Measurements from ENCODE around the gene XRCC3. TPM values are rescaled to one million over a fixed set of nuclear protein-coding genes. Genes with fewer than 3 reads are reported as not detected.
A peak's percentile ranks its signal among the peaks of the same experiment; 100 is the strongest.

XRCC3 gene
- total and polyA plus RNA-seq, 4 donors = 1.7 to 14.1 (median 2.8) TPM

DNA sequence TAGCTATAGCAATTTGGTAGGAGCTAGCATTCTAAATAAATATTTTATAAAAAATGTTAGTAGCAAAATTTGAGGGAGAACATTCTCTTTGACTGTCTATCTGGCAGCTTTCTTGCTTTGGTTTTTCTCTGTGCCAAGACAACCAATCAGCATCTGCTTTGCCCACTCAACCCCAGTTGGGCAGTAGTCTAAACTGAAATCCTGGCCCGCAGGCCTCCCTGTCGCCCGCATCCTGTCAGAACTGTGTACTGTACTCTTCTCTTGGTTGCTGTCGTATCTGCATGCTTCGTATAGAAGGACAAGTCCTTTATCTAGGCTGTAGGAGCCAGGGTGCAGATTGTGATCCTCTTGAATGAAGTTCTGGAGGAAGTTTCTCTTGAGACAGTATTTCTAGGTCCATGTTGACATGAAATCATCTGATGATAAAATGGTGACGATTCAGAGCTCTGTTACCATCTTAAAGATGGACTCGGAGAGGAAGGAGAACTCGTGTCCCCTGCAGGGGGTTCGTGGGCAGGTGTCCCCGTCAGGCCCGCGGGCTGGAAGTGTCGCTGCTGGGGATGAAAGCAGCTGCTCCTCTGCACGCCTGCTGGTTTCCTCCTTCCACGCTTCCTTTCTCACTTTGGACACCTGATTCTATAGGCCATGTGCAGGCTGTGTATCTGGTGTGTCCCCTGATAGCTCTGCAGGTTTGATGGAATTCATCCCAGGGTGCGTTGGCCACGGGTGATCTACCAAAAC lies 34.6 kb downstream of the XRCC3 start:
- no peak for DNase-seq (ENCODE audit: low spot score)
- no peak overlapping the region for H3K9ac ChIP-seq (ENCODE audit: low read depth in 1 of 2, low read length in 2 of 2)
- H3K9me3 ChIP-seq (ENCODE audit: control insufficient read depth in 4 of 4, low read length in 3 of 4) = no peaks in the 10 kb centered on the region
- no peak overlapping the region for H3K4me3 ChIP-seq (ENCODE audit: low read depth in 1 of 3, low read length in 3 of 3)
- H3K27me3 ChIP-seq (ENCODE audit: control insufficient read depth in 4 of 4, insufficient read depth in 4 of 4, low read length in 3 of 4) = no peaks in the 10 kb centered on the region
- 89% methylated on average over 17 of the region's 17 CpGs for WGBS
- TF ChIP-seq, protein P1, sequence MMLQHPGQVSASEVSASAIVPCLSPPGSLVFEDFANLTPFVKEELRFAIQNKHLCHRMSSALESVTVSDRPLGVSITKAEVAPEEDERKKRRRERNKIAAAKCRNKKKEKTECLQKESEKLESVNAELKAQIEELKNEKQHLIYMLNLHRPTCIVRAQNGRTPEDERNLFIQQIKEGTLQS (IDR thresholded peaks at IDR 0.05) = no peak
- no peak for TF ChIP-seq FOXA2 (IDR thresholded peaks at IDR 0.05)
- TF ChIP-seq HNF4G (IDR thresholded peaks at IDR 0.05) = no peak
- no peak for TF ChIP-seq RAD21 (IDR thresholded peaks at IDR 0.05)
- TF ChIP-seq, protein P2, sequence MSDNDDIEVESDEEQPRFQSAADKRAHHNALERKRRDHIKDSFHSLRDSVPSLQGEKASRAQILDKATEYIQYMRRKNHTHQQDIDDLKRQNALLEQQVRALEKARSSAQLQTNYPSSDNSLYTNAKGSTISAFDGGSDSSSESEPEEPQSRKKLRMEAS (IDR thresholded peaks at IDR 0.05) = no peak
- TF ChIP-seq YY1 (IDR thresholded peaks at IDR 0.05) = no peak
- TF ChIP-seq JUND (IDR thresholded peaks at IDR 0.05) = no peak
- no peak for TF ChIP-seq EGR1 (IDR thresholded peaks at IDR 0.05; ENCODE audit: low read depth in 2 of 2)
- TF ChIP-seq HNF4A (conservative IDR thresholded peaks at IDR 0.05) = no peak
- TF ChIP-seq TAF1 (conservative IDR thresholded peaks at IDR 0.05) = no peak
- TF ChIP-seq REST (IDR thresholded peaks at IDR 0.05) = no peak
- no peak for TF ChIP-seq GABPA (IDR thresholded peaks at IDR 0.05 in 1 of 2, conservative IDR thresholded peaks at IDR 0.05 in 1 of 2)
- TF ChIP-seq, protein P3, sequence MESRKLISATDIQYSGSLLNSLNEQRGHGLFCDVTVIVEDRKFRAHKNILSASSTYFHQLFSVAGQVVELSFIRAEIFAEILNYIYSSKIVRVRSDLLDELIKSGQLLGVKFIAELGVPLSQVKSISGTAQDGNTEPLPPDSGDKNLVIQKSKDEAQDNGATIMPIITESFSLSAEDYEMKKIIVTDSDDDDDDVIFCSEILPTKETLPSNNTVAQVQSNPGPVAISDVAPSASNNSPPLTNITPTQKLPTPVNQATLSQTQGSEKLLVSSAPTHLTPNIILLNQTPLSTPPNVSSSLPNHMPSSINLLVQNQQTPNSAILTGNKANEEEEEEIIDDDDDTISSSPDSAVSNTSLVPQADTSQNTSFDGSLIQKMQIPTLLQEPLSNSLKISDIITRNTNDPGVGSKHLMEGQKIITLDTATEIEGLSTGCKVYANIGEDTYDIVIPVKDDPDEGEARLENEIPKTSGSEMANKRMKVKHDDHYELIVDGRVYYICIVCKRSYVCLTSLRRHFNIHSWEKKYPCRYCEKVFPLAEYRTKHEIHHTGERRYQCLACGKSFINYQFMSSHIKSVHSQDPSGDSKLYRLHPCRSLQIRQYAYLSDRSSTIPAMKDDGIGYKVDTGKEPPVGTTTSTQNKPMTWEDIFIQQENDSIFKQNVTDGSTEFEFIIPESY (IDR thresholded peaks at IDR 0.05) = no peak
- TF ChIP-seq NR2F2 (IDR thresholded peaks at IDR 0.05) = no peak
- no peak for TF ChIP-seq RXRA (IDR thresholded peaks at IDR 0.05)
- no peak for TF ChIP-seq FOXA1 (IDR thresholded peaks at IDR 0.05)
- H3K36me3 ChIP-seq (ENCODE audit: control insufficient read depth in 4 of 4, insufficient read depth in 3 of 4, low read depth in 1 of 4, low read length in 3 of 4) = peaks cover 7 to 81% (median 62%) of the 10 kb centered on the region in 4 donors
- no peak overlapping the region for H3K27ac ChIP-seq (ENCODE audit: low read depth in 1 of 2, low read length in 2 of 2)
- no peaks in the 10 kb centered on the region for H3K4me1 ChIP-seq (ENCODE audit: control insufficient read depth in 4 of 4, insufficient read depth in 4 of 4, low read length in 3 of 4)

GRCh38 chr14:103679351-103679750 lies 35.9 kb downstream of the XRCC3 start:
- DNase-seq (ENCODE audit: low spot score) = no peak
- no peak overlapping the region for H3K4me3 ChIP-seq (ENCODE audit: low read depth in 1 of 3, low read length in 3 of 3)
- H3K27me3 ChIP-seq (ENCODE audit: control insufficient read depth in 4 of 4, insufficient read depth in 4 of 4, low read length in 3 of 4) = no peaks in the 10 kb centered on the region
- peaks cover 8 to 82% (median 64%) of the 10 kb centered on the region in 4 donors for H3K36me3 ChIP-seq (ENCODE audit: control insufficient read depth in 4 of 4, insufficient read depth in 3 of 4, low read depth in 1 of 4, low read length in 3 of 4)
- no peaks in the 10 kb centered on the region for H3K9me3 ChIP-seq (ENCODE audit: control insufficient read depth in 4 of 4, low read length in 3 of 4)
- 60% methylated on average over 13 of the region's 13 CpGs for WGBS
- no peak overlapping the region for H3K9ac ChIP-seq (ENCODE audit: low read depth in 1 of 2, low read length in 2 of 2)
- H3K4me1 ChIP-seq (ENCODE audit: control insufficient read depth in 4 of 4, insufficient read depth in 4 of 4, low read length in 3 of 4) = no peaks in the 10 kb centered on the region
- TF ChIP-seq RAD21 (IDR thresholded peaks at IDR 0.05) (peak; percentile 45 to 65), RXRA (IDR thresholded peaks at IDR 0.05) (peak in 1 of 2 donors; percentile 21), FOXA2 (IDR thresholded peaks at IDR 0.05) (no peak), TAF1 (conservative IDR thresholded peaks at IDR 0.05) (no peak), GABPA (IDR thresholded peaks at IDR 0.05 in 1 of 2, conservative IDR thresholded peaks at IDR 0.05 in 1 of 2) (no peak)
- TF ChIP-seq, protein P1 (IDR thresholded peaks at IDR 0.05) = no peak
- TF ChIP-seq, protein P3 (IDR thresholded peaks at IDR 0.05) = no peak
- TF ChIP-seq, protein P2 (IDR thresholded peaks at IDR 0.05) = peak; percentile 37
- TF ChIP-seq, protein P4, sequence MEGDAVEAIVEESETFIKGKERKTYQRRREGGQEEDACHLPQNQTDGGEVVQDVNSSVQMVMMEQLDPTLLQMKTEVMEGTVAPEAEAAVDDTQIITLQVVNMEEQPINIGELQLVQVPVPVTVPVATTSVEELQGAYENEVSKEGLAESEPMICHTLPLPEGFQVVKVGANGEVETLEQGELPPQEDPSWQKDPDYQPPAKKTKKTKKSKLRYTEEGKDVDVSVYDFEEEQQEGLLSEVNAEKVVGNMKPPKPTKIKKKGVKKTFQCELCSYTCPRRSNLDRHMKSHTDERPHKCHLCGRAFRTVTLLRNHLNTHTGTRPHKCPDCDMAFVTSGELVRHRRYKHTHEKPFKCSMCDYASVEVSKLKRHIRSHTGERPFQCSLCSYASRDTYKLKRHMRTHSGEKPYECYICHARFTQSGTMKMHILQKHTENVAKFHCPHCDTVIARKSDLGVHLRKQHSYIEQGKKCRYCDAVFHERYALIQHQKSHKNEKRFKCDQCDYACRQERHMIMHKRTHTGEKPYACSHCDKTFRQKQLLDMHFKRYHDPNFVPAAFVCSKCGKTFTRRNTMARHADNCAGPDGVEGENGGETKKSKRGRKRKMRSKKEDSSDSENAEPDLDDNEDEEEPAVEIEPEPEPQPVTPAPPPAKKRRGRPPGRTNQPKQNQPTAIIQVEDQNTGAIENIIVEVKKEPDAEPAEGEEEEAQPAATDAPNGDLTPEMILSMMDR (IDR thresholded peaks at IDR 0.05; ENCODE audit: low read depth, low read length, missing input control) = peak; percentile 25
- H3K27ac ChIP-seq (ENCODE audit: low read depth in 1 of 2, low read length in 2 of 2) = no peak overlapping the region

Data from liver (tissue), 9 donors.